Measurements from ENCODE around the gene NLRP2B. TPM values are rescaled to one million over a fixed set of nuclear protein-coding genes. Genes with fewer than 3 reads are reported as not detected.

The NLRP2B gene
- total and polyA plus RNA-seq, 2 of the 8 experiments (the other 6 are each of a cell fraction or from before 2014, with no cell fraction given): not detected

GRCh38 chrX:57677132-57677858 is 2.8 kb downstream of the NLRP2B start (continued):
- TF ChIP-seq TAF7 (optimal IDR thresholded peaks at IDR 0.05; ENCODE audit: borderline replicate concordance, low read depth, low read length): no peak
- TF ChIP-seq SUZ12 (IDR thresholded peaks at IDR 0.05; ENCODE audit: low read length): no peak
- no peak for TF ChIP-seq SIX5 (IDR thresholded peaks at IDR 0.05; ENCODE audit: low read depth, low read length)

Data from H1 (cell line).